Stimulated activated CD4-positive, alpha-beta T cell treated with anti-CD3 and anti-CD28 coated beads, Interleukin-2, amount 100 ng/mL, for 24 hours (primary cell): ENCODE results near the gene SCAPER.

Experiments
- DNase-seq, 2 donors: peaks; one replicate each; pipeline ENCODE4 v3.0.0-alpha.2; 2020

Gene SCAPER

GRCh38 chr15:76664895-76665294 is 240.2 kb downstream of the SCAPER start:
- no peak for DNase-seq

GRCh38 chr15:76664411-76664810 is 240.7 kb downstream of the SCAPER start:
- DNase-seq = no peak

GRCh38 chr15:76663529-76663928 is 241.6 kb downstream of the SCAPER start:
- DNase-seq = no peak

GRCh38 chr15:76648732-76649444 is 256.3 kb downstream of the SCAPER start:
- DNase-seq = no peak

GRCh38 chr15:76647612-76648011 is 257.5 kb downstream of the SCAPER start:
- DNase-seq = no peak

- no peak for DNase-seq
Observed at GRCh38 chr15:76644646-76645045, 260.5 kb downstream of the SCAPER start.

- no peak for DNase-seq
Observed at GRCh38 chr15:76642671-76643070, 262.5 kb downstream of the SCAPER start.

- no peak for DNase-seq
Observed at GRCh38 chr15:76637166-76637565, 268.0 kb downstream of the SCAPER start.

- DNase-seq = no peak
Observed at GRCh38 chr15:76636059-76636458, 269.1 kb downstream of the SCAPER start.

GRCh38 chr15:76626611-76627010 is 278.5 kb downstream of the SCAPER start:
- DNase-seq = no peak

GRCh38 chr15:76625267-76625666 is 279.9 kb downstream of the SCAPER start:
- no peak for DNase-seq

GRCh38 chr15:76614725-76615124 is 290.4 kb downstream of the SCAPER start:
- no peak for DNase-seq

- no peak for DNase-seq
Observed at GRCh38 chr15:76588811-76589747, 316.1 kb downstream of the SCAPER start.

- DNase-seq = no peak
Observed at GRCh38 chr15:76585576-76585897, 319.6 kb downstream of the SCAPER start.

GRCh38 chr15:76584868-76585575 is 320.1 kb downstream of the SCAPER start:
- DNase-seq = no peak

GRCh38 chr15:76582550-76582949 is 322.6 kb downstream of the SCAPER start:
- no peak for DNase-seq

- DNase-seq = no peak
Observed at GRCh38 chr15:76577879-76578512, 327.1 kb downstream of the SCAPER start.

GRCh38 chr15:76576523-76577279 is 328.4 kb downstream of the SCAPER start:
- DNase-seq = peak in 1 of 2 donors; percentile 17

GRCh38 chr15:76575679-76576078 is 329.5 kb downstream of the SCAPER start:
- no peak for DNase-seq

- no peak for DNase-seq
Observed at GRCh38 chr15:76575274-76575673, 329.9 kb downstream of the SCAPER start.

- DNase-seq = no peak
Observed at GRCh38 chr15:76572983-76573314, 332.2 kb downstream of the SCAPER start.

- no peak for DNase-seq
Observed at GRCh38 chr15:76566276-76566675, 338.9 kb downstream of the SCAPER start.
